Neuronal stem cell (in vitro differentiated cells): ENCODE data around the gene ARHGAP32.

ENCODE experiments used
- DNase-seq: peaks from one replicate; pipeline ENCODE4 v3.0.0-alpha.2; 2013; ENCODE audit warnings: low spot score
- H2AFZ ChIP-seq: one replicate; pipeline ENCODE4 v1.6.1; 2013; ENCODE audit warnings: mild to moderate bottlenecking, low read length, inconsistent platforms
- H2AK5ac ChIP-seq: 2 replicates; pipeline ENCODE4 v1.6.1; 2013; ENCODE audit warnings: low read depth, mild to moderate bottlenecking, inconsistent platforms, low read length, moderate library complexity, mixed read lengths
- H2BK120ac ChIP-seq: 2 replicates; pipeline ENCODE4 v1.6.1; 2013; ENCODE audit warnings: low read depth, mild to moderate bottlenecking, inconsistent platforms, low read length, moderate library complexity, mixed read lengths
- H2BK12ac ChIP-seq: one replicate; pipeline ENCODE4 v1.6.1; 2013; ENCODE audit warnings: low read length, inconsistent platforms
- H2BK15ac ChIP-seq: 2 replicates; pipeline ENCODE4 v1.6.1; 2013; ENCODE audit warnings: mild to moderate bottlenecking, low read length, inconsistent platforms, mixed read lengths
- H2BK5ac ChIP-seq: one replicate; pipeline ENCODE4 v1.6.1; 2013; ENCODE audit warnings: inconsistent platforms, mild to moderate bottlenecking, low read length, moderate library complexity
- H3K14ac ChIP-seq: one replicate; pipeline ENCODE4 v1.6.1; 2013; ENCODE audit warnings: low read length, inconsistent platforms
- H3K18ac ChIP-seq: 2 replicates; pipeline ENCODE4 v1.6.1; 2013; ENCODE audit warnings: low read length, inconsistent platforms
- H3K23ac ChIP-seq: 2 replicates; pipeline ENCODE4 v1.6.1; 2013; ENCODE audit warnings: low read depth, mild to moderate bottlenecking, mixed read lengths, low read length, inconsistent platforms; ENCODE audit not compliant: poor library complexity
- H3K27ac ChIP-seq: replicated peaks from 3 replicates; pipeline ENCODE4 v1.5.1; 2013; ENCODE audit warnings: low read length, inconsistent platforms
- H3K27me3 ChIP-seq, 3 experiments: 2 replicates each; pipeline ENCODE4 v1.6.1; 2013; ENCODE audit warnings: low read length in 3 of 3, mild to moderate bottlenecking in 2 of 3, inconsistent platforms in 1 of 3, low read depth in 1 of 3, mixed read lengths in 1 of 3, moderate library complexity in 1 of 3; ENCODE audit not compliant: control insufficient read depth in 3 of 3, insufficient read depth in 3 of 3
- H3K36me3 ChIP-seq, 2 donors: replicated peaks in 1 of 2; 2 replicates each; pipeline ENCODE4 v1.6.1; 2013; ENCODE audit warnings: low read length in 2 of 2; ENCODE audit not compliant: control insufficient read depth in 2 of 2, insufficient read depth in 2 of 2
- H3K4ac ChIP-seq: 2 replicates; pipeline ENCODE4 v1.6.1; 2013; ENCODE audit warnings: inconsistent platforms, mild to moderate bottlenecking, low read length, moderate library complexity
- H3K4me1 ChIP-seq, 2 donors: 1 replicate in 1 of 2; 2 replicates in 1 of 2; pipeline ENCODE4 v1.6.1; 2013; ENCODE audit warnings: low read length in 2 of 2, low read depth in 1 of 2; ENCODE audit not compliant: control insufficient read depth in 2 of 2, insufficient read depth in 1 of 2
- H3K4me2 ChIP-seq: one replicate; pipeline ENCODE4 v1.6.1; 2013; ENCODE audit warnings: mild to moderate bottlenecking, low read length, inconsistent platforms; ENCODE audit not compliant: insufficient read depth, poor library complexity, severe bottlenecking
- H3K4me3 ChIP-seq, 2 donors: 2 replicates each; pipeline ENCODE4 v1.5.1; 2013; ENCODE audit warnings: low read length in 2 of 2, mild to moderate bottlenecking in 2 of 2, inconsistent platforms in 1 of 2, moderate library complexity in 1 of 2
- H3K79me1 ChIP-seq: one replicate; pipeline ENCODE4 v1.6.1; 2013; ENCODE audit warnings: low read depth, mild to moderate bottlenecking, inconsistent platforms, low read length, moderate library complexity
- H3K9ac ChIP-seq: one replicate; pipeline ENCODE4 v1.6.1; 2013; ENCODE audit warnings: mild to moderate bottlenecking, low read depth, low read length, inconsistent platforms; ENCODE audit not compliant: poor library complexity
- H3K9me3 ChIP-seq, 2 donors: replicated peaks in 1 of 2; 2 replicates each; pipeline versions ENCODE3 to v1.6.1; 2013; ENCODE audit warnings: low read length in 2 of 2, mild to moderate bottlenecking in 2 of 2, inconsistent platforms in 1 of 2, low read depth in 1 of 2, mixed read lengths in 1 of 2, moderate library complexity in 1 of 2; ENCODE audit not compliant: control insufficient read depth in 2 of 2, insufficient read depth in 1 of 2
- H4K8ac ChIP-seq: one replicate; pipeline ENCODE4 v1.6.1; 2013; ENCODE audit warnings: low read depth, mild to moderate bottlenecking, inconsistent platforms, low read length, moderate library complexity
- H4K91ac ChIP-seq: one replicate; pipeline ENCODE4 v1.6.1; 2013; ENCODE audit warnings: low read length, low read depth, mild to moderate bottlenecking, inconsistent platforms; ENCODE audit not compliant: poor library complexity
- WGBS, 2 donors: extraction: QIAGEN DNeasy Blood & Tissue Kit; methylation state at CpG; one replicate each; pipeline ENCODE4 v1.1.7; 2013; ENCODE audit warnings: missing lambda C conversion rate in 2 of 2, mixed read lengths in 1 of 2; ENCODE audit not compliant: insufficient read length in 2 of 2, insufficient replicate concordance in 1 of 2; ENCODE audit errors: extremely low coverage in 2 of 2; 5-methylcytosine and 5-hydroxymethylcytosine counted together

The ARHGAP32 gene

DNA sequence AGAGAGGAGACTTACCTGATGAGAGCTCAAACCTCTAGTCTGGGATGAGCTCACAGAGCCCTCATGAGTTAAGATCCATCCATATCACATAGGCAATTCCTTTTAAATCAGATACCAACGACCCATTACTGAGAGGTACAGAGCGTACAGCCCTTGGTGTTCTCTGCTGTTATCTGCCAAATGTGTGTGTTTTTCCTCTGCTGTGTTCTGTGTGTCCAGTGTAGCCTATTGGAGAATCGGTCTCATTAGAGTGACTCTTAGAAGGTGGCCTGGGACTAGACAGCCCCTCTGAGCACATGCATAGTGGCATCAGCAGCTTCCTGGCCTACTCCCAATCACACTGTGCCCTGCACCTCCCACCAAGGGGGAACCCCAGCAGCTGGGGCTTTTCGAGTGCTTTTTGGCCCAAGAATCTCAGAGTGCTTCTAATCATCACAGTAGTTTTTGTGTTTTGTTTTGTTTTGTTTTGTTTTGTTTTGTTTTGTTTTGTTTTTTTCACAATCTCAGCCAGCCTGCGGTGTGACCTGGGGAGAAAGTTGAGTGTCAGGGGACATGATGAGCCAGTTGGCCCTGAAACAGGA, 274.9 kb downstream of the ARHGAP32 start:
- Histone ChIP-seq H3K23ac (no peak overlapping the region), H4K8ac (no peak overlapping the region), H3K36me3 (no peaks in the 10 kb centered on the region), H2BK12ac (no peak overlapping the region), H2BK15ac (no peak overlapping the region), H3K4ac (no peak overlapping the region), H3K4me1 (peaks cover 0 to 5% of the 10 kb centered on the region in 2 donors), H3K27me3 (peaks cover 0 to 31% (median 0%) of the 10 kb centered on the region in 3 experiments), H4K91ac (no peak overlapping the region), H3K9me3 (peaks cover 0 to 2% of the 10 kb centered on the region in 2 donors), H2AK5ac (peak overlapping the region; percentile 61), H3K18ac (no peak overlapping the region), H3K27ac (no peak overlapping the region), H2BK120ac (no peak overlapping the region), H3K14ac (no peak overlapping the region), H3K79me1 (peaks cover 1% of the 10 kb centered on the region), H2AFZ (no peak overlapping the region), H2BK5ac (no peak overlapping the region), H3K4me2 (no peak overlapping the region), H3K4me3 (no peak overlapping the region), H3K9ac (no peak overlapping the region)
- WGBS, 2 donors, result no CpG with 5 or more reads among the region's 5 CpGs
- DNase-seq, result no peak

DNA sequence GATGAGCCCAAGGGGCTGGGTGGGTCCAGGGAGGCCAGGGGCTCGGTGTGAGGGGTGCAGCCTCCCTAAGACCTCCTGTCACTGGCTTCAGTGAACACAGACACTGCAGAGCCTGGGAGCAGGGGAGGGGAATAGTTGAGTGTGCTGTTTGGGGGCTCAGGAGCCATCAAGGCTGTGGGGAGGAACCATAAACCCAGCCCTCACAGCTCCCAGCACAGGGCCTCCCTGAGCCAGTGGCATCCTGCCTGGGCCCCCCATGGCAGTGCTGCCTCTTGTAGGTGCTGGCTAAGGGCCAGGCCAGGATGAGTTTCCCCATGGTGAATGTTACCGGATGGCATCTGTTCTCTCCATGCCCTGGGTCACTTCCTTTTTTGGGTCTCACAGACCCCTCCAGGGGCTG, 275.4 kb downstream of the ARHGAP32 start:
- DNase-seq, result no peak
- Histone ChIP-seq H3K23ac (no peak overlapping the region), H2BK12ac (no peak overlapping the region), H4K91ac (no peak overlapping the region), H2BK15ac (peak overlapping the region; percentile 21), H3K79me1 (no peaks in the 10 kb centered on the region), H3K9me3 (peaks cover 0 to under 1% of the 10 kb centered on the region in 2 donors), H3K9ac (no peak overlapping the region), H3K27ac (no peak overlapping the region), H3K36me3 (no peaks in the 10 kb centered on the region), H3K18ac (peak overlapping the region; percentile 55), H3K4me1 (peaks cover 0 to 5% of the 10 kb centered on the region in 2 donors), H2BK5ac (no peak overlapping the region), H2AFZ (no peak overlapping the region), H3K4me2 (no peak overlapping the region), H3K27me3 (peaks cover 0 to 28% (median 0%) of the 10 kb centered on the region in 3 experiments), H3K4me3 (no peak overlapping the region), H2BK120ac (no peak overlapping the region), H2AK5ac (peak overlapping the region; percentile 61), H3K4ac (no peak overlapping the region), H3K14ac (no peak overlapping the region), H4K8ac (no peak overlapping the region)
- WGBS, 2 donors, result no CpG with 5 or more reads among the region's 2 CpGs

DNA sequence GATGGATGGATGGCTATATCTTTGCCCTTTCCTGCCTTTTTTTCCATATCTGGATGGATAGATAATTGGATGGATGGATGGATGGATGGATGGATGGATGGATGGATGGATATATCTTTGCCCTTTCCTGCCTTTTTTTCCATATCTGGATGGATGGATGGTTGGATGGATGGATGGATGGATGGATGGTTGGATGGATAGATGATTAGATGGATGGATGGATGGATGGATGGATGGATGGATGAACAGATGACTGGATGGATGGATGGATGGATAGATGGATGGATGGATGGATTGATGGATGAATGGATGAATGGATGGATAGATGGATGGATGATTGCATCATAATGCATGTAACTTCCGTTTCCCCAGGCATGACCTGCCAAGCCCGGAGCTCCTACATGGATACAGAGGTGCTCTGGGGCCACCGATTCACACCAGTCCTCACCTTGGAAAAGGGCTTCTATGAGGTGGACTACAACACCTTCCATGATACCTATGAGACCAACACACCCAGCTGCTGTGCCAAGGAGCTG, 276.0 kb downstream of the ARHGAP32 start:
- Histone ChIP-seq H3K36me3 (no peaks in the 10 kb centered on the region), H3K4ac (no peak overlapping the region), H4K8ac (no peak overlapping the region), H3K79me1 (no peaks in the 10 kb centered on the region), H2BK120ac (no peak overlapping the region), H3K27me3 (peaks cover 0 to 22% (median 0%) of the 10 kb centered on the region in 3 experiments), H3K9ac (no peak overlapping the region), H2AK5ac (peak overlapping the region; percentile 61), H3K9me3 (peaks cover 0 to 6% of the 10 kb centered on the region in 2 donors), H3K4me1 (peaks cover 0 to 5% of the 10 kb centered on the region in 2 donors), H3K23ac (no peak overlapping the region), H3K4me3 (no peak overlapping the region), H3K4me2 (no peak overlapping the region), H2BK15ac (no peak overlapping the region), H3K27ac (no peak overlapping the region), H3K14ac (no peak overlapping the region), H4K91ac (peak overlapping the region; percentile 13), H3K18ac (no peak overlapping the region), H2AFZ (no peak overlapping the region), H2BK5ac (no peak overlapping the region), H2BK12ac (no peak overlapping the region)
- WGBS, 2 donors, result no CpG with 5 or more reads among the region's 3 CpGs
- DNase-seq, result no peak

DNA sequence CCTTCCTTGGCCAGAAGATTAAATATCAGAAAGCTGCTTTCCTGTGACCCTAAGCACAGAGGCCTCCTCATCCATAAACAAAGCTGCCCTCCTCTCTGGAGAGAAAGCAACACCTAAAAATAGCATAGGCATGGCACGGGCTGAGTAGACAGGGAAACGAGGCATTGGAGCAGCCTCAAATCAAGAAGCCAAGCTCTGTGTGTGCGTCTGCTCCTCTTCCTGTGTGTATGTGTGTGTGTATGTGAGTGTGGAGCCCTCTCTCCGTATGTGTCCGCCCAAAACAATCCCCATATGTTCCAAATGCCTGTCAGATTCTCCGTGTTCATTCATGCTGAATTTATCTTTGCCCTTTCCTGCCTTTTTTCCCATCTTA, 277.0 kb downstream of the ARHGAP32 start:
- no peaks in the 10 kb centered on the region for H3K79me1 ChIP-seq
- H3K4me2 ChIP-seq, result no peak overlapping the region
- H2BK5ac ChIP-seq, result no peak overlapping the region
- no peak overlapping the region for H3K14ac ChIP-seq
- H3K9me3 ChIP-seq, result peaks cover 0 to 6% of the 10 kb centered on the region in 2 donors
- no peak overlapping the region for H4K91ac ChIP-seq
- H2AK5ac ChIP-seq, result no peak overlapping the region
- DNase-seq, result no peak
- no peak overlapping the region for H4K8ac ChIP-seq
- no peak overlapping the region for H2BK120ac ChIP-seq
- H2BK15ac ChIP-seq, result no peak overlapping the region
- no peak overlapping the region for H3K9ac ChIP-seq
- no peak overlapping the region for H3K27ac ChIP-seq
- H3K18ac ChIP-seq, result no peak overlapping the region
- H3K4ac ChIP-seq, result no peak overlapping the region
- H2BK12ac ChIP-seq, result no peak overlapping the region
- H3K4me3 ChIP-seq, result no peak overlapping the region
- H3K36me3 ChIP-seq, result no peaks in the 10 kb centered on the region
- peaks cover 0 to 13% (median 0%) of the 10 kb centered on the region in 3 experiments for H3K27me3 ChIP-seq
- no peak overlapping the region for H3K23ac ChIP-seq
- H2AFZ ChIP-seq, result no peak overlapping the region
- peaks cover 0 to 5% of the 10 kb centered on the region in 2 donors for H3K4me1 ChIP-seq
- no CpG with 5 or more reads among the region's 6 CpGs for WGBS, 2 donors
